Upper lobe of left lung (tissue), 4 donors: ENCODE measurements around the gene DCP1A.

Experiments used
- CTCF ChIP-seq, 6 experiments: fragments of 450-650 bp in 4 of 6; fragments of 200-600 bp in 2 of 6; sonication (generic) in 2 of 6; IDR thresholded peaks; one replicate each; pipeline ENCODE4 v1.5.1; 2016 to 2019; ENCODE audit warnings: antibody characterized with exemption in 6 of 6
- EP300 ChIP-seq, 4 donors: sonication (generic); formaldehyde crosslinking; IDR thresholded peaks; one replicate each; pipeline ENCODE4 v1.5.1; 2017; ENCODE audit warnings: antibody characterized with exemption in 4 of 4, control low read depth in 2 of 4
- POLR2A ChIP-seq, 4 donors: fragments of 450-650 bp; IDR thresholded peaks; one replicate each; pipeline ENCODE4 v1.5.1; 2016 to 2017; ENCODE audit warnings: antibody characterized with exemption in 4 of 4, mild to moderate bottlenecking in 2 of 4
- POLR2AphosphoS5 ChIP-seq, 2 donors: sonication (generic); formaldehyde crosslinking; IDR thresholded peaks; one replicate each; pipeline ENCODE4 v1.5.1; 2017; ENCODE audit warnings: antibody characterized with exemption in 2 of 2

- TF ChIP-seq CTCF (IDR thresholded peaks at IDR 0.05), result peak; percentile 60 to 82 (median 72)
- TF ChIP-seq POLR2A (IDR thresholded peaks at IDR 0.05), result no peak
- TF ChIP-seq EP300 (IDR thresholded peaks at IDR 0.05), result no peak
- TF ChIP-seq POLR2AphosphoS5 (IDR thresholded peaks at IDR 0.05), result no peak
Measured at GRCh38 chr3:53375019-53375418, 27.7 kb upstream of the DCP1A start.
